Colonic mucosa (tissue), 4 donors: ENCODE measurements around the gene FAM89B. TPM values are rescaled to one million over a fixed set of nuclear protein-coding genes. Genes with fewer than 3 reads are reported as not detected.

Experiments used
- DNase-seq: peaks from one replicate; pipeline ENCODE4 v3.0.0-alpha.2; 2020
- H3K27ac ChIP-seq: fragments of 200-600 bp; one replicate; pipeline ENCODE4 v1.8.0; 2021
- H3K27me3 ChIP-seq: fragments of 200-600 bp; one replicate; pipeline ENCODE4 v1.8.0; 2021
- H3K36me3 ChIP-seq: fragments of 200-600 bp; one replicate; pipeline ENCODE4 v1.8.0; 2021
- H3K4me1 ChIP-seq: fragments of 200-600 bp; one replicate; pipeline ENCODE4 v1.8.0; 2021; ENCODE audit warnings: mild to moderate bottlenecking
- H3K4me3 ChIP-seq: fragments of 200-600 bp; one replicate; pipeline ENCODE4 v1.8.0; 2021
- H3K9ac ChIP-seq, 2 donors: one replicate each; pipeline ENCODE4 v1.7.0; 2013; ENCODE audit warnings: control low read depth in 2 of 2, low read depth in 2 of 2, low read length in 2 of 2
- H3K9me3 ChIP-seq: fragments of 200-600 bp; one replicate; pipeline ENCODE4 v1.8.0; 2021
- intact Hi-C: fragments of 100-400 bp; cut with DNase I; formaldehyde crosslinking; loops from one replicate; pipeline ENCODE4 v1.14.1; 2022
- total RNA-seq, 2 donors: library from RNA; stranded (reverse); fragmentation: NEBNext Ultra II Directional in 1 of 2; extraction: Animal tissue kit (Norgen Biotek cat#: 25700) in 1 of 2; gene quantifications; one replicate each; pipeline ENCODE4 v1.2.1, GENCODE V29; 2021
- TF ChIP-seq, protein P1 (sequence below): fragments of 200-600 bp; IDR thresholded peaks from one replicate; pipeline ENCODE4 v1.8.0; 2022; ENCODE audit warnings: antibody characterized with exemption, mild to moderate bottlenecking
- donor health status: healthy.
- donor health status: DM: no; HTN: no; CAD: no.
- donor health status: DM: no; HTN: no; CAD: no.

FAM89B gene
- total RNA-seq, 2 donors from 2014 or later: 27.4 to 32.2 TPM

DNA sequence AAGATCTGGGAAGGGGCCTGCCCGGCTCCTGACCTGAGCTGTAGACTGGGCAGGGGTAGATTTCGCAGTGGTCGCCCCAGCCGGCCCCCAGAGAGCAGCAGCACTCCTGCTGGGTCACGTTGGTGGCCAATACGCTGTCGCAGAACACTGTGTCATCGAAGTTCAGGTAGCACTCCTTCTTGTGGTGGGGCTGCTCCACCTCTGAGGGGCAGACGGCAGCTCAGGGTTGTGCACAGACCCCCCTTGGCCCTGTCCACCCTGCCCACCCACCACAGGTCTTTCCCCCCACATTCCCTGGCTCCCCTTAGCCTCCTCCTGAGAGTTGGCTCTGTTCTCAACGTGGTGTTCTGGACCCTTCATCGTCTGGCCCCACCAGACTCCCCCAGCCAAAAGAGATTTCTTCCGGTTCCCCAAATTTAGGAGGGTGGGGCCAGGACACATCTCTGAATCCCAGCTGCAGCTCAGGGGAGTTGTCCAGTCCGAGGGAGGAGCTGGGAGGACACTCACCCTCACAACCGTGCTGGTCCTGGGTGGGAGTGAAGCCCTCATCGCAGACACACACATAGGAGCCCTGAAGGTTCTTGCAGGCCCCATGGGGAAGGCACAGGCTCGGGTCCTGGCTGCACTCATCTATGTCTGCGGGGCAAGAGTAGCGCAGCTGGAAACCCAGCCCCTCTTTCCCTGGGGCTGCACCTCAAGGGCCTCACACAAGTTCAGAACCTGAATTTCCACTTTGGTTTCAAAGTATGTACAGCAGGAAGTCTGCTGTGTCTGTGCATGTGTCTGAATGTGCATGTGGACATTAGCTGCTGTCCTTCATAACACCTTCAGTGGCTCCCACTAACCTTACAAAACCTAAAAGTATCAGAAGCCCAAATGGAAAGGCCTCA is 31.0 kb upstream of the FAM89B start:
- H3K27ac ChIP-seq: peak overlapping the region; percentile 81
- intact Hi-C loops: loop anchor here (5.0 kb wide), 2 partner anchors 51 to 71 kb away; partner anchors contain the start of gene MAP3K11
- no peak for DNase-seq
- H3K27me3 ChIP-seq: no peaks in the 10 kb centered on the region
- H3K36me3 ChIP-seq: no peaks in the 10 kb centered on the region
- no peaks in the 10 kb centered on the region for H3K9me3 ChIP-seq
- H3K4me3 ChIP-seq: peak overlapping the region; percentile 45
- H3K9ac ChIP-seq: peak overlapping the region; percentile 64 to 81
- peaks cover 8% of the 10 kb centered on the region for H3K4me1 ChIP-seq
- TF ChIP-seq, protein P1, sequence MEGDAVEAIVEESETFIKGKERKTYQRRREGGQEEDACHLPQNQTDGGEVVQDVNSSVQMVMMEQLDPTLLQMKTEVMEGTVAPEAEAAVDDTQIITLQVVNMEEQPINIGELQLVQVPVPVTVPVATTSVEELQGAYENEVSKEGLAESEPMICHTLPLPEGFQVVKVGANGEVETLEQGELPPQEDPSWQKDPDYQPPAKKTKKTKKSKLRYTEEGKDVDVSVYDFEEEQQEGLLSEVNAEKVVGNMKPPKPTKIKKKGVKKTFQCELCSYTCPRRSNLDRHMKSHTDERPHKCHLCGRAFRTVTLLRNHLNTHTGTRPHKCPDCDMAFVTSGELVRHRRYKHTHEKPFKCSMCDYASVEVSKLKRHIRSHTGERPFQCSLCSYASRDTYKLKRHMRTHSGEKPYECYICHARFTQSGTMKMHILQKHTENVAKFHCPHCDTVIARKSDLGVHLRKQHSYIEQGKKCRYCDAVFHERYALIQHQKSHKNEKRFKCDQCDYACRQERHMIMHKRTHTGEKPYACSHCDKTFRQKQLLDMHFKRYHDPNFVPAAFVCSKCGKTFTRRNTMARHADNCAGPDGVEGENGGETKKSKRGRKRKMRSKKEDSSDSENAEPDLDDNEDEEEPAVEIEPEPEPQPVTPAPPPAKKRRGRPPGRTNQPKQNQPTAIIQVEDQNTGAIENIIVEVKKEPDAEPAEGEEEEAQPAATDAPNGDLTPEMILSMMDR: peak; percentile 7

DNA sequence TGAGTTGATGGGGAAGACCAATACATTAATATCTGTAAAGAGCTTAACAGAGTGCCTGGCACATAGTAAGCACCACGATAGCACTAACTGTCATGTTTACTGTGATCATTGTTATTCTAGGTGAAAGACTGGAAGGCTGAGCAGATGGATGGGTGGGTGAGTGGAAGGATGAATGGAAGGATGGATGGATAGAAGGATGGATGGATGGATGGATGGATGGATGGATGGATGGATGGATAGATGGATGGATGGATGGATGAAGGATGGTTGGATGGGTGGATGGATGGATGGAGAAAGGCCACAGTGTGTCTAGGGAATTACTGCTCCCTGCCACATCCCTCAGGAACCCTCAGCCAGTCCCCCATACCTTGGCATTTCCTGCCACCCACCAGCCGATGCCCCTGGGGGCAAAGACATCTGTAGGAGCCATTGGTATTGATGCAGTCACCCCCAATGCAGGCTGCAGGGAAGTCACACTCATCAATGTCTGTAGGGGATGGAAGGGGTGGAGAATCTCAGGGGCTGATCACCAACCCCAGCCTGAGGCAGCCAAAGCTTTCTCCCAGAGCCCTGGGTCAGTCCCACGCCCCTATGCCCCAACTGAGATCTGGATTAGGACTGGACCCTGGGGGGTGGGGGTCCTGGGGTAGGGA is 29.5 kb upstream of the FAM89B start:
- H3K36me3 ChIP-seq: no peaks in the 10 kb centered on the region
- no peak overlapping the region for H3K27ac ChIP-seq
- peaks cover 8% of the 10 kb centered on the region for H3K4me1 ChIP-seq
- TF ChIP-seq, protein P1: no peak
- H3K27me3 ChIP-seq: no peaks in the 10 kb centered on the region
- intact Hi-C loops: loop anchor here (5.0 kb wide), 2 partner anchors 49 to 69 kb away; partner anchors contain the start of gene MAP3K11
- H3K4me3 ChIP-seq: no peak overlapping the region
- no peaks in the 10 kb centered on the region for H3K9me3 ChIP-seq
- no peak for DNase-seq
- no peak overlapping the region for H3K9ac ChIP-seq

DNA sequence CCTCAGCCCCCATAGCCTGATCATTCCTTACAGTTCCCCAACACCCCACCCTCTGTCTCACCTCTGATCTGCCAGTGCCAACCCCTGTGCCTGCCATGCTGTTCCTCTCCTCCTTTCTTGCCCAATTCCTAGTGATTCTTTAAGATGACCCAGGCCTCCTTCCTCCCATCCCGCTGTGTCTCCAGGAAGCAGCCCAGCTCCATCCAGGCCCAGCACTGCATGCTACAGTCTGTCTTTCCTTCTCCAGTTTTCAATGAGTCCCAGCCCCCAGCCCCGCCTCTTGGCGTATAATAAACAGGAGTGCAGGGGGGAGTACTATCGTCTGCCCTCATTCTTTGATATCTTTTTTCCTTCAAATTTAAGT is 26.5 kb upstream of the FAM89B start:
- intact Hi-C loops: no loop called here
- Histone ChIP-seq H3K27ac (peak overlapping the region; percentile 80), H3K9me3 (no peaks in the 10 kb centered on the region), H3K4me1 (peaks cover 3% of the 10 kb centered on the region), H3K9ac (peak overlapping the region; percentile 56 to 84), H3K36me3 (no peaks in the 10 kb centered on the region), H3K4me3 (peak overlapping the region; percentile 56), H3K27me3 (no peaks in the 10 kb centered on the region)
- TF ChIP-seq, protein P1: no peak
- peak; percentile 43 for DNase-seq

DNA sequence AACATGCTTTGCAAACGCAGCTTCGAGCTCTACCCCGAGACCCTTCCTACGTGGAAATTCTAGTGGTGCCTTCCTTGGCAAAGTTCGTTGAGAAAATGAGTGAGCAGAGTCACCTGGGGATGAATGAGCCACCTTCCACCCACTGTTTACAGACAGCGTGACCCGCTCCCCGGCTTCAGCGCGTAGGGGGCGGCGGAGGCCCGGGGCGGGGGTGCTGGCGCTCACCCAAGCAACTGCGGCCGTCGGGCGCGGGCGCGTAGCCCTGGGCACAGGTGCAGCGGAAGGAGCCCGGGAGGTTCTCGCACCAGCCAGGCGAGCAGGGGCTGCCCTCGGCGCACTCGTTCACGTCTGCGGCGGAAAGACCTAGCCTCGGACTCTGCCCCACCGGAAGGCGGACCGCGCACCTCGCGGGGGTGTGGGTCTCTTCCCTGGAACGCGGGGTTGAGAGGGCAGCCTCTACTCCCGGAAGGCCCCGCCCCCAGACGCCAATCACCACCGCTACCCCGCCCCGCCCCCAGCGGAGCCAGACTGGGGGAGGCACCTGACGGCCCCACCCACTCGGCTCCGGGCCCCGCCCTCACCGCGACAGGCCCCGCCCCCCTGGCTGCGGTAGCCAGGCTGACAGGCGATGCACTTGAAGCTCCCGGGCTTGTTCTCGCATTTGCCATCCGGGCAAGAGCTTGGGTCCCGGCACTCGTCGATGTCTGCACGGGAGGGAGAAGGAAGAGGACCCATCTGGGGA is 25.9 kb upstream of the FAM89B start:
- Histone ChIP-seq H3K27ac (peak overlapping the region; percentile 80), H3K4me3 (peak overlapping the region; percentile 56), H3K36me3 (no peaks in the 10 kb centered on the region), H3K27me3 (no peaks in the 10 kb centered on the region), H3K9me3 (no peaks in the 10 kb centered on the region), H3K4me1 (no peaks in the 10 kb centered on the region), H3K9ac (peak overlapping the region; percentile 56 to 84)
- TF ChIP-seq, protein P1: no peak
- DNase-seq: peak; percentile 99
- intact Hi-C loops: no loop called here

DNA sequence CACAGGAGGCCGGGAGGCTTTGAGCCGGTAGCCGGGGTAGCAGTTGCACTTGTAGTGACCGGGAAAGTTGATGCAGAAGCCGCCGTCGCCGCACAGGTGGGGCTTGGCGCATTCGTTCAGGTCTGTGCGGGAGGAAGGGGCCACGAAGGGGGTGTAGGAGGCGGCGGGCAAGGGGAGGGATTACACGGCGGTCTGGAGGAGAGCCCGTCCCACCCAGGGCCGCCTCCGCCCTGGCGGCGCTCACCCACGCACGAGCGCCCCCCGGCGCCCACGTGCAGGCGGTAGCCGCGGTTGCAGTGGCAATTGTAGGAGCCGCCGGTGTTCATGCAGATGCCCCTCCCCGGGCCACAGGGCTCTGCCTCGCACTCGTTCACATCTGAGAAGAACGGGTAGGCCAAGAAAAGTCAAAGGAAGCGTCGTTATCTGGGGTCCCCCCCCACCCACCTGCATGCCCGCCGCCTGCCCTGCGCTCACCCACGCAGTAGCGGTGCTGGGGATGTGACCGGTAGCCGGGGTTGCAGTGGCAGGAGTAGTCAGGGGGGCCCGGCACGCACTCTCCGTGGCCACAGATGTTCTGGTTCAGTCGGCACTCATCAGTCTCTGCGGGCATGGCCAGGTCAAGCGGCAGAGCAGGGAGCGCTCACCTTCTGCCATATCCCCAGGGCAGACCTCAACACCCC is 24.8 kb upstream of the FAM89B start:
- H3K9ac ChIP-seq: no peak overlapping the region
- DNase-seq: no peak
- TF ChIP-seq, protein P1: no peak
- no peaks in the 10 kb centered on the region for H3K9me3 ChIP-seq
- peaks cover 7% of the 10 kb centered on the region for H3K4me1 ChIP-seq
- intact Hi-C loops: no loop called here
- H3K27me3 ChIP-seq: no peaks in the 10 kb centered on the region
- H3K36me3 ChIP-seq: no peaks in the 10 kb centered on the region
- no peak overlapping the region for H3K27ac ChIP-seq
- no peak overlapping the region for H3K4me3 ChIP-seq
